Neural progenitor cell (in vitro differentiated cells): Measurements from ENCODE around the gene HS3ST5. TPM values are rescaled to one million over a fixed set of nuclear protein-coding genes. Genes with fewer than 3 reads are reported as not detected.

Experiments used
- DNase-seq: peaks from one replicate; pipeline ENCODE4 v3.0.0-alpha.2; 2016; ENCODE audit warnings: low spot score
- H2AFZ ChIP-seq: fragments of 200-600 bp; sonication (generic); replicated peaks from 2 replicates; pipeline ENCODE4 v1.6.1; 2016; ENCODE audit warnings: antibody characterized with exemption
- H3F3A ChIP-seq: fragments of 200-600 bp; sonication (generic); 2 replicates; pipeline ENCODE4 v1.6.1; 2016; ENCODE audit warnings: antibody characterized with exemption, low read depth
- H3K27ac ChIP-seq: fragments of 200-600 bp; sonication (generic); 2 replicates; pipeline ENCODE4 v1.5.1; 2016; ENCODE audit warnings: mild to moderate bottlenecking
- H3K27me3 ChIP-seq: fragments of 200-600 bp; sonication (generic); 2 replicates; pipeline ENCODE4 v1.6.1; 2016; ENCODE audit warnings: mild to moderate bottlenecking, moderate library complexity
- H3K36me3 ChIP-seq: fragments of 200-600 bp; sonication (generic); 2 replicates; pipeline ENCODE4 v1.5.1; 2016
- H3K4me1 ChIP-seq: fragments of 200-600 bp; sonication (generic); 2 replicates; pipeline ENCODE4 v1.6.1; 2016; ENCODE audit warnings: mixed run types
- H3K4me2 ChIP-seq: fragments of 200-600 bp; sonication (generic); 2 replicates; pipeline ENCODE4 v1.6.1; 2016
- H3K4me3 ChIP-seq: fragments of 200-600 bp; sonication (generic); 2 replicates; pipeline ENCODE4 v1.5.1; 2016
- H3K79me2 ChIP-seq: fragments of 200-600 bp; sonication (generic); 2 replicates; pipeline ENCODE4 v1.6.1; 2016; ENCODE audit warnings: low read depth
- H3K9ac ChIP-seq: fragments of 200-600 bp; sonication (generic); 2 replicates; pipeline ENCODE4 v1.6.1; 2016
- H3K9me3 ChIP-seq: fragments of 200-600 bp; sonication (generic); 2 replicates; pipeline ENCODE4 v1.5.1; 2016; ENCODE audit warnings: low read depth
- H4K20me1 ChIP-seq: fragments of 200-600 bp; sonication (generic); 2 replicates; pipeline ENCODE4 v1.6.1; 2016; ENCODE audit warnings: low read depth
- H3K27ac Mint-ChIP-seq: 3 replicates; pipeline ENCODE4 v1.8.0; 2021; ENCODE audit warnings: mixed read lengths
- H3K27me3 Mint-ChIP-seq: 2 replicates; pipeline ENCODE4 v1.8.0; 2022; ENCODE audit warnings: low read depth, mild to moderate bottlenecking, inconsistent platforms, moderate library complexity, mixed read lengths; ENCODE audit not compliant: insufficient read depth
- H3K36me3 Mint-ChIP-seq: 3 replicates; pipeline ENCODE4 v1.8.0; 2021; ENCODE audit warnings: mixed read lengths
- H3K4me1 Mint-ChIP-seq: 3 replicates; pipeline ENCODE4 v1.8.0; 2021; ENCODE audit warnings: mixed read lengths
- H3K4me3 Mint-ChIP-seq: 3 replicates; pipeline ENCODE4 v1.8.0; 2021; ENCODE audit warnings: mild to moderate bottlenecking, moderate library complexity, mixed read lengths
- H3K9me3 Mint-ChIP-seq: 3 replicates; pipeline ENCODE4 v1.8.0; 2020; ENCODE audit warnings: mixed read lengths
- EZH2 ChIP-seq: fragments of 200-600 bp; sonication (generic); IDR thresholded peaks from 2 replicates; pipeline ENCODE4 v1.6.1; 2017; ENCODE audit warnings: antibody characterized with exemption, mild to moderate bottlenecking, moderate library complexity
- EZH2phosphoT487 ChIP-seq: fragments of 200-600 bp; sonication (generic); IDR thresholded peaks from 2 replicates; pipeline ENCODE4 v1.6.1; 2017; ENCODE audit warnings: antibody characterized with exemption
- total RNA-seq: library from RNA; depleted of rRNA; stranded (reverse); fragments of >200 nt; gene quantifications from 2 replicates; pipeline ENCODE4 v1.2.3, GENCODE V29; 2015; ENCODE audit warnings: low replicate concordance
- TF ChIP-seq, protein P1 (sequence below): fragments of 200-600 bp; sonication (generic); IDR thresholded peaks from 2 replicates; pipeline ENCODE4 v1.5.1; 2017; ENCODE audit warnings: antibody characterized with exemption, mild to moderate bottlenecking

The HS3ST5 gene
- total RNA-seq, 1 donor from 2014 or later = 0.34 TPM

DNA sequence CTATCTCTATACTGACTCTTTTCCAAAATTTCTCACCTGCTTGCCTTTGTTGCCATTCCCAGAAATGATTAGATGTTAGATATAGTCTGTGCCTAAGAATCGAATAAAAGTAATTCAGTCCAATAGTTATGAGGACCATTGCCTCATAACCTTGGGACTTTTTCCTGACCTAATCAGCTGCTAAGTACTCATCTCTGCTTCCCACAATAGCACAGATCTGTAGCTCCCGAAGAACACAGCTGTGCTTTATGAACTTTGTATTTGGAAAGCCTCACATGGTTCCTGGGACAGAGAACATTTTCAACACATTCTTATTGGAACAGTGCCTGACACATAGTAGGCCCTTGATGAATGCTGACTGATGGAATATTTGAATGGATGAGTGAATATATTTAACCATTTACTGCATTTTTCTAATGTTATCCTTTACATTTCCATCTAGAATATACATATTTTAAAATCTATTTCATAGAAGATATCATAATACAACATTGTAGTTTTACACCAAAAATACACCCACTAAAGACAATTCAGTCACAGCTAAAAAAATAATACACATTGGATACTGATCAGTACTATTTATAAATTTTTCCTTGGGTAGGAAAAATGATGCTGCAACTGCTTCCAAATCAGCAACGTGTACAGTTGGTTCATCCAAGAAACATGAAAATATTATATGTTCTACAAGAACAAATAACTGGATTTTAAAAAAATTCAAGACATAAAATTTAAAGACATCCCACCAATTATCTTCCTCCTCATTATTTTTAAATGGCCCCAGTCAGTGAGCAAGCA is 53.9 kb downstream of the HS3ST5 start:
- Histone ChIP-seq H3K79me2 (no peaks in the 10 kb centered on the region), H3K27me3 (no peaks in the 10 kb centered on the region), H3K9me3 (no peaks in the 10 kb centered on the region), H3F3A (no peaks in the 10 kb centered on the region), H3K4me2 (no peak overlapping the region), H3K9ac (no peak overlapping the region), H3K4me1 (no peaks in the 10 kb centered on the region), H3K4me3 (no peak overlapping the region), H3K36me3 (no peaks in the 10 kb centered on the region), H2AFZ (no peak overlapping the region), H3K27ac (no peak overlapping the region), H4K20me1 (no peaks in the 10 kb centered on the region)
- DNase-seq = no peak
- Mint-ChIP-seq H3K27ac (no peak overlapping the region), H3K9me3 (no peaks in the 10 kb centered on the region), H3K36me3 (no peaks in the 10 kb centered on the region), H3K27me3 (no peaks in the 10 kb centered on the region), H3K4me1 (no peaks in the 10 kb centered on the region), H3K4me3 (no peak overlapping the region)
- TF ChIP-seq EZH2 (no peak), EZH2phosphoT487 (no peak)
- TF ChIP-seq, protein P1, sequence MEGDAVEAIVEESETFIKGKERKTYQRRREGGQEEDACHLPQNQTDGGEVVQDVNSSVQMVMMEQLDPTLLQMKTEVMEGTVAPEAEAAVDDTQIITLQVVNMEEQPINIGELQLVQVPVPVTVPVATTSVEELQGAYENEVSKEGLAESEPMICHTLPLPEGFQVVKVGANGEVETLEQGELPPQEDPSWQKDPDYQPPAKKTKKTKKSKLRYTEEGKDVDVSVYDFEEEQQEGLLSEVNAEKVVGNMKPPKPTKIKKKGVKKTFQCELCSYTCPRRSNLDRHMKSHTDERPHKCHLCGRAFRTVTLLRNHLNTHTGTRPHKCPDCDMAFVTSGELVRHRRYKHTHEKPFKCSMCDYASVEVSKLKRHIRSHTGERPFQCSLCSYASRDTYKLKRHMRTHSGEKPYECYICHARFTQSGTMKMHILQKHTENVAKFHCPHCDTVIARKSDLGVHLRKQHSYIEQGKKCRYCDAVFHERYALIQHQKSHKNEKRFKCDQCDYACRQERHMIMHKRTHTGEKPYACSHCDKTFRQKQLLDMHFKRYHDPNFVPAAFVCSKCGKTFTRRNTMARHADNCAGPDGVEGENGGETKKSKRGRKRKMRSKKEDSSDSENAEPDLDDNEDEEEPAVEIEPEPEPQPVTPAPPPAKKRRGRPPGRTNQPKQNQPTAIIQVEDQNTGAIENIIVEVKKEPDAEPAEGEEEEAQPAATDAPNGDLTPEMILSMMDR = no peak

DNA sequence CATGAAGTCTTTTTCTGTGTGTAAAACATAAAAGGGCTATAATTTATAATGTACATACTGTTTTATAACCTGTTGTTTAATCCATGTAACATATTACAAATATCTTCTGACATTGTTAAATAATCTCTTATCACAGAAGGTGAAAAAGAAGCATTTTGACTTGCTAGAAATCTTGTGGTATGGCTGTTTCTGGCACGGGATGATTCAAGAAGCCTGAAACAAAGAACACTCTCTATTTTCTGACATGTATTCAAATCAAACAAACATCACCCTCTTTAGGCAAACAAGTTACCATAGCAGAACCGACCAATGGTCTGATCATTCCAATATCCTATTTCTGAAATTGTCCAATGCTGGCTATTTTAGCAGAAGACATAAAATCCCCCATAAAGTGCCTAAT is 55.4 kb downstream of the HS3ST5 start:
- H3F3A ChIP-seq = no peaks in the 10 kb centered on the region
- Mint-ChIP-seq H3K4me3 (no peak overlapping the region), H3K4me1 (peaks cover 4% of the 10 kb centered on the region), H3K36me3 (no peaks in the 10 kb centered on the region), H3K27me3 (no peaks in the 10 kb centered on the region), H3K27ac (no peak overlapping the region), H3K9me3 (no peaks in the 10 kb centered on the region)
- H4K20me1 ChIP-seq = no peaks in the 10 kb centered on the region
- no peak overlapping the region for H2AFZ ChIP-seq
- no peaks in the 10 kb centered on the region for H3K27me3 ChIP-seq
- no peak overlapping the region for H3K4me3 ChIP-seq
- no peaks in the 10 kb centered on the region for H3K79me2 ChIP-seq
- no peak overlapping the region for H3K4me2 ChIP-seq
- H3K36me3 ChIP-seq = no peaks in the 10 kb centered on the region
- TF ChIP-seq EZH2phosphoT487 (no peak), EZH2 (no peak)
- TF ChIP-seq, protein P1 = no peak
- no peak overlapping the region for H3K27ac ChIP-seq
- no peaks in the 10 kb centered on the region for H3K9me3 ChIP-seq
- no peak overlapping the region for H3K9ac ChIP-seq
- DNase-seq = no peak
- peaks cover 3% of the 10 kb centered on the region for H3K4me1 ChIP-seq

DNA sequence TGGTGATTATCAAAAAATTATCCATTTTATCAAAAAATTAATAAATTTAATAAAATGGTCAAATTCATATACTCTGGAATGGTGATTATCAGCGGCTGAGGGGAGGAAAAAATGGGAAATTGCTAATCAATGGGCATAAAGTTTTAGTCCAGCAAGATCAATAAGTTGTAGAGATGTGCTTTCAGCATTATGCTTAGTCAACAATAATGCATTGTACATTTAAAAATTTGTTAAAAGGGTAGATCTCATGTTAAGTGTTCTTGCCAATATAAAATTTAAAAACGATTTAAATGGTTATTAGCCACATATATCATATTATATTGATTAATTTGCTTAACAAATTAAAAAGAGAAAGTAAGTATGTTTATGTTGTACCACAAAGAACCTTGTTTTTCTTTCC is 56.6 kb downstream of the HS3ST5 start:
- Histone ChIP-seq H3K79me2 (no peaks in the 10 kb centered on the region), H3K36me3 (no peaks in the 10 kb centered on the region), H4K20me1 (no peaks in the 10 kb centered on the region), H3K4me1 (peaks cover 14% of the 10 kb centered on the region), H3K9me3 (no peaks in the 10 kb centered on the region), H3K4me3 (no peak overlapping the region), H3F3A (no peaks in the 10 kb centered on the region), H3K27me3 (no peaks in the 10 kb centered on the region), H3K9ac (no peak overlapping the region), H3K4me2 (no peak overlapping the region), H3K27ac (no peak overlapping the region), H2AFZ (no peak overlapping the region)
- H3K27me3 Mint-ChIP-seq = peaks cover 5% of the 10 kb centered on the region
- DNase-seq = no peak
- H3K27ac Mint-ChIP-seq = no peak overlapping the region
- no peak overlapping the region for H3K4me3 Mint-ChIP-seq
- no peaks in the 10 kb centered on the region for H3K9me3 Mint-ChIP-seq
- peaks cover 17% of the 10 kb centered on the region for H3K4me1 Mint-ChIP-seq
- no peaks in the 10 kb centered on the region for H3K36me3 Mint-ChIP-seq
- TF ChIP-seq EZH2 = no peak
- TF ChIP-seq EZH2phosphoT487 = no peak

DNA sequence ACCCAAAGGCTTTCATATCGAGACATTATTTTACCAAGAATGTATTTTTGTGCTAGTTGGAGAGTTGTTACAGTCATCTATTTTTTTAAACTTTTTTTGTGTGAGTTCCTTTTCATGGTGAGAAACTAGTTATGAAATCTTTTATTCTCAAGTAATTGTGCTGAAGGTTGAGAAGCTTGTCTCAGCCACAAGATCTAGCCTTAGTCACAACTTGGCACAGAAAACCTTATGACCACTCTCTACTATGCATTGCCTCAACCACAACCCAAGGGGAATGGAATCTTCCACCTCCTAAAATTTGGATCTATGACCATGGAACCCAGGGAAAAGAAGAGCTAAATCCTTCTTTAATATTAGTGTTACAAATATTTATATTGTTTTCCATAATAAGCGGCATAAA is 58.5 kb downstream of the HS3ST5 start:
- Histone ChIP-seq H3K36me3 (no peaks in the 10 kb centered on the region), H3K27me3 (no peaks in the 10 kb centered on the region), H3K4me3 (no peak overlapping the region), H3K79me2 (no peaks in the 10 kb centered on the region), H3K4me2 (no peak overlapping the region), H2AFZ (no peak overlapping the region), H3K9ac (no peak overlapping the region), H3K4me1 (peaks cover 14% of the 10 kb centered on the region), H4K20me1 (no peaks in the 10 kb centered on the region), H3K9me3 (no peaks in the 10 kb centered on the region), H3F3A (no peaks in the 10 kb centered on the region), H3K27ac (no peak overlapping the region)
- H3K4me3 Mint-ChIP-seq = no peak overlapping the region
- peaks cover 10% of the 10 kb centered on the region for H3K27me3 Mint-ChIP-seq
- H3K9me3 Mint-ChIP-seq = no peaks in the 10 kb centered on the region
- H3K4me1 Mint-ChIP-seq = peaks cover 17% of the 10 kb centered on the region
- no peak for TF ChIP-seq EZH2
- TF ChIP-seq, protein P1 = no peak
- no peak for TF ChIP-seq EZH2phosphoT487
- no peaks in the 10 kb centered on the region for H3K36me3 Mint-ChIP-seq
- no peak for DNase-seq
- H3K27ac Mint-ChIP-seq = no peak overlapping the region
